Rectal smooth muscle tissue (tissue), 1 donor: Measurements from ENCODE around the gene LYSMD2.
A peak's percentile ranks its signal among the peaks of the same experiment; 100 is the strongest.
"Not testable (repeated sequence)": the region's sequence is repeated elsewhere in the genome, so short reads cannot be mapped to it uniquely, and the experiment has no call there.

Experiments used
- H3K27ac ChIP-seq: one replicate; pipeline ENCODE4 v1.7.0; 2013; ENCODE audit warnings: low read depth, low read length, inconsistent platforms
- H3K27me3 ChIP-seq: one replicate; pipeline ENCODE4 v1.7.0; 2013; ENCODE audit warnings: low read length; ENCODE audit not compliant: control insufficient read depth, insufficient read depth
- H3K36me3 ChIP-seq: one replicate; pipeline ENCODE4 v1.7.0; 2013; ENCODE audit warnings: low read length; ENCODE audit not compliant: control insufficient read depth, insufficient read depth
- H3K4me1 ChIP-seq: one replicate; pipeline ENCODE4 v1.7.0; 2013; ENCODE audit warnings: low read length; ENCODE audit not compliant: control insufficient read depth, insufficient read depth
- H3K4me3 ChIP-seq: one replicate; pipeline ENCODE4 v1.7.0; 2013; ENCODE audit warnings: low read length
- H3K9ac ChIP-seq: one replicate; pipeline ENCODE4 v1.7.0; 2013; ENCODE audit warnings: low read length

Gene LYSMD2

DNA sequence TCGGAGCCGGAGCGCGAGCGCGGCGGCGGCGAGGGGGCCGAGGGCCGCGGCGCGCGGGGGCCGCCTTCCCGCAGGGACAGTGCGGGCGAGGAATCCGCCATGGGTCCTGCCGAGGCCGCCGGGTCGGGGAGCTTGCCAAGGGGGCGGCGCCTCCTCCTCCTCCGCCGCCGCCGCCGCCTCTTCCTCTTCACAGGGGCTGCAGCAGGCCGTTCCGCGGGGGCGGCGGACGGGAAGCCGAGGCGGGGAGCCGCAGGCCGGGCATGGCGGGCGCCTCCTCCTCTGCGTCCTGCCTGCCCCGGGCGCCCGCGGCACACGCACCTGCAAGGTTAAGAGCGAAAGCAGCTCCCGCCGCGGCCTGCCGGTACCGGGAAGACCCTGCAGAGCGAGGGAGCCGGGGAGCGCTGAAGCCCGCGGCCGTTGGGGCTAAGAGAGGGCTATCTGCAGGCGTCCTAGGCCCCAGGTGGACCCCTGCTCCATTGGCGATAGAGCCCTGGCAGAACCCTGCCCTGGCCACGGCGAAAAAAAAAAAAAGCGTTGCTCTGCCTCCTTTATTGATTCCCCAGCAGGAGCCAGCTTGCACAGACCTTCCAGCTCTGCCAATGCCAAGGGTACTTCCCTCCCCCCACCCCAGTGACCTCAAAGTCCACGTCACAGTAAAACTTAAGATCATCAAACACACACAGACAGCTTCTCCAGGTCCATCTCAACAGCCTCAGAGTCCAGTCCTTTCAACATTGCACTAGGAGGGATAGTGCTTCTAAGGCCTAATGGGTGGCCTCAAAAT is at the start of gene LYSMD2:
LYSMD2 (minus strand) TSS at position 134 of the 784 bp plus-strand sequence; CDS start at position 101, 33 bp downstream.
- Histone ChIP-seq H3K9ac (peak within 1 kb of the TSS; percentile 25), H3K27ac (peak within 1 kb of the TSS; percentile 79), H3K27me3 (no peaks in the 10 kb centered on the region), H3K4me3 (peak within 1 kb of the TSS; percentile 71), H3K36me3 (no peaks in the 10 kb centered on the region), H3K4me1 (peaks cover 11% of the 10 kb centered on the region)

DNA sequence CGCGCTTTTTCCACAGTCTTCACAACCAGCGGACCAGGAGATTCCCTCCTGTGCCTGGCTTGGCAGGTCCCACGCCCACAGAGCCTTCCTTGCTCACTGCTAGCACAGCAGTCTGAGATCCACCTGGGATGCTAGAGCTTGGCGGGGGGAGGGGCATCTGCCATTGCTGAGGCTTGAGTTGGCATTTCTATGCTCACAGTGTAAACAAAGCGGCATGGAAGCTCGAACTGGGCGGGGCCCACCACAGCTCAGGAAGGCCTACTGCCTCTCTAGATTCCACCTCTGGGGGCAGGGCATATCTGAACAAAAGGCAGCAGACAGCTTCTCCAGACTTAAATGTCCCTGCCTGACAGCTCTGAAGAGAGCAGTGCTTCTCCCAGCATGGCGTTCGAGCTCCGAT is 49.7 kb upstream of the LYSMD2 start:
- not testable (repeated sequence) for H3K4me3 ChIP-seq, H3K27me3 ChIP-seq, H3K27ac ChIP-seq, H3K9ac ChIP-seq, H3K4me1 ChIP-seq, H3K36me3 ChIP-seq

- Histone ChIP-seq H3K27me3 (no peaks in the 10 kb centered on the region), H3K27ac (no peak overlapping the region), H3K4me1 (no peaks in the 10 kb centered on the region), H3K36me3 (peaks cover 4% of the 10 kb centered on the region), H3K9ac (no peak overlapping the region), H3K4me3 (no peak overlapping the region)
Observed at GRCh38 chr15:51783967-51784366, 46.5 kb upstream of the LYSMD2 start.

GRCh38 chr15:51782357-51782896 is 45.0 kb upstream of the LYSMD2 start:
- H3K36me3 ChIP-seq, result peaks cover 4% of the 10 kb centered on the region
- no peak overlapping the region for H3K27ac ChIP-seq
- H3K27me3 ChIP-seq, result no peaks in the 10 kb centered on the region
- no peaks in the 10 kb centered on the region for H3K4me1 ChIP-seq
- H3K4me3 ChIP-seq, result no peak overlapping the region
- no peak overlapping the region for H3K9ac ChIP-seq

DNA sequence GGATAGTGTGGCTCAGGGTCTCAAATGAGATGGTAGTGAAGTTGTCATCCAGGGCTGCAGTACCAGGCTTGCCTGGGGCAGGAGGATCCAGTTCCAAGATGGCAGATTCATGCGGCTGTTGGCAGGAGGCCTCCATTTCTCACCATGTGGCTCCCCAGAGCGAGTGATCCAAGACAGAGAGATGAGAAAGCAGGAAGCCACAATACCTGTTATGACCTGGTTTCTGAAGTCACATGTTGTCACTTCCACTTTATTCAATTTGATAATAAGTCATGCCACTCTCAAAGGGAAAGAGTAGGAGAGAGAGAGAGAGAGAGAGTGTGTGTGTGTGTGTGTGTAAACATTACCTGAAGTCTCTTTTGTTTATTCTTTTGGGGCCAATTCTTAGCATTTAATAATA is 44.1 kb upstream of the LYSMD2 start:
- H3K4me1 ChIP-seq, result no peaks in the 10 kb centered on the region
- H3K4me3 ChIP-seq, result no peak overlapping the region
- H3K27me3 ChIP-seq, result no peaks in the 10 kb centered on the region
- H3K27ac ChIP-seq, result no peak overlapping the region
- H3K9ac ChIP-seq, result no peak overlapping the region
- H3K36me3 ChIP-seq, result peaks cover 4% of the 10 kb centered on the region

- peaks cover 4% of the 10 kb centered on the region for H3K36me3 ChIP-seq
- no peaks in the 10 kb centered on the region for H3K27me3 ChIP-seq
- no peaks in the 10 kb centered on the region for H3K4me1 ChIP-seq
- no peak overlapping the region for H3K9ac ChIP-seq
- no peak overlapping the region for H3K4me3 ChIP-seq
- H3K27ac ChIP-seq, result no peak overlapping the region
Observed at GRCh38 chr15:51780636-51781035, 43.2 kb upstream of the LYSMD2 start.

GRCh38 chr15:51776952-51777569 is 39.6 kb upstream of the LYSMD2 start:
- Histone ChIP-seq H3K4me3 (no peak overlapping the region), H3K9ac (no peak overlapping the region)

GRCh38 chr15:51775967-51776816 is 38.7 kb upstream of the LYSMD2 start:
- Histone ChIP-seq H3K4me3 (no peak overlapping the region), H3K9ac (no peak overlapping the region), H3K27me3 (no peaks in the 10 kb centered on the region), H3K4me1 (no peaks in the 10 kb centered on the region), H3K27ac (no peak overlapping the region), H3K36me3 (peaks cover 4% of the 10 kb centered on the region)

More at GRCh38 chr15:51776952-51777569, 39.6 kb upstream of the LYSMD2 start:
- H3K27me3 ChIP-seq, result no peaks in the 10 kb centered on the region
- peaks cover 9% of the 10 kb centered on the region for H3K36me3 ChIP-seq
- H3K27ac ChIP-seq, result no peak overlapping the region
- H3K4me1 ChIP-seq, result no peaks in the 10 kb centered on the region

GRCh38 chr15:51774916-51775315 is 37.5 kb upstream of the LYSMD2 start:
- no peaks in the 10 kb centered on the region for H3K4me1 ChIP-seq
- H3K27me3 ChIP-seq, result no peaks in the 10 kb centered on the region
- H3K36me3 ChIP-seq, result peaks cover 7% of the 10 kb centered on the region
- no peak overlapping the region for H3K9ac ChIP-seq
- no peak overlapping the region for H3K4me3 ChIP-seq
- H3K27ac ChIP-seq, result no peak overlapping the region

- Histone ChIP-seq H3K4me1 (no peaks in the 10 kb centered on the region), H3K9ac (no peak overlapping the region), H3K27me3 (no peaks in the 10 kb centered on the region), H3K36me3 (peaks cover 7% of the 10 kb centered on the region), H3K27ac (no peak overlapping the region), H3K4me3 (no peak overlapping the region)
Observed at GRCh38 chr15:51771773-51772172, 34.3 kb upstream of the LYSMD2 start.

DNA sequence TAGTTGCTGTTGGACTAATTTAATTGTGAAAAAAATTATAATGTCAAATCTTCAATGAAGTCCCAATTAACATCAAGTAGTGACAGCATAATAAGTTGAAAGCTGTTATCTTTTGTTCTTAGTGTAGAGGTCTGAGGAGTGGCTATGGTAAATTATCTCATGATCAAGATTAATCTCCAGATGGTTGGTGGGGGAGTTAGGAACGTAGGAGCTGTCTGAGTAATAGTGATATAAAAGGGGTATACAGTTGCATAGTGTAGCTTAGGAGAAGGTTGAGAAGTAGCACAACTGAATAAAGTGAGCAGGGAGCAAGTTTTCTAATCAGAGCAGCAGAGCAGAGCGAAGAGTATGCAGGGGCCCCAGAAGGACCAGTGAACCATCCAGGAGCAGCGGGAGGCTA is 33.4 kb upstream of the LYSMD2 start:
- peaks cover 7% of the 10 kb centered on the region for H3K36me3 ChIP-seq
- H3K4me3 ChIP-seq, result no peak overlapping the region
- no peaks in the 10 kb centered on the region for H3K4me1 ChIP-seq
- H3K9ac ChIP-seq, result no peak overlapping the region
- H3K27me3 ChIP-seq, result no peaks in the 10 kb centered on the region
- H3K27ac ChIP-seq, result no peak overlapping the region

DNA sequence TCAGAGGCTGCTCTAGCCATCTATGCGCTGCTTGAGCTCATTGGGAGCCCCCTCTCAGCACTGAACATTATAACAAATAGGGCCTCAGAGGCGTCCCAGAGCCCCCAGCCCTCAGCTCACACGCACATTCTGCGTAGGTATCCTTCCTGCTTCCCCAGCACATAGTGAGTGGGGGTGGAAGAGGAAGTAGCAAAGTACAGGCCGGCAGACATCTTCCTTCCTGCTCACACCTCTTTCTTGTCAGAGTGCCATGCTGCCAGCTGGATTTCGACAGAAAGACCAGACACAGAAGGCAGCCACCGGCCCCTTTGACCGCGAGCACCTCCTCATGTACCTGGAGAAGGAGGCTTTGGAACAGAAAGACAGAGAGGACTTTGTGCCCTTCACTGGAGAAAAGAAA is 30.6 kb upstream of the LYSMD2 start:
- no peak overlapping the region for H3K9ac ChIP-seq
- no peak overlapping the region for H3K27ac ChIP-seq
- no peaks in the 10 kb centered on the region for H3K4me1 ChIP-seq
- H3K27me3 ChIP-seq, result no peaks in the 10 kb centered on the region
- peaks cover 4% of the 10 kb centered on the region for H3K36me3 ChIP-seq
- H3K4me3 ChIP-seq, result no peak overlapping the region
